Endothelial cell of umbilical vein (primary cell): ENCODE results near the gene ESRRB. TPM values are rescaled to one million over a fixed set of nuclear protein-coding genes. Genes with fewer than 3 reads are reported as not detected.

ENCODE experiments used
- BruUV-seq: library from RNA; stranded (reverse); fragments of 400-500 nt; replicated peaks from 2 replicates; lab custom pipeline; 2021; lab: Mats Ljungman, UMichigan
- CTCF ChIA-PET: fragments of 300-600, 350-600 bp; sonication (Branson Sonifier 250); formaldehyde crosslinking; loops from one replicate; lab custom pipeline; 2021; ENCODE audit warnings: antibody characterized with exemption, inconsistent platforms; lab: Charles Lee
- POLR2A ChIA-PET: fragments of 300-600, 350-600 bp; sonication (Branson Sonifier 250); formaldehyde crosslinking; loops from one replicate; lab custom pipeline; 2021; ENCODE audit warnings: antibody characterized with exemption, inconsistent platforms; lab: Charles Lee
- DNase-seq: peaks from one replicate; pipeline ENCODE4 v3.0.0-alpha.2; 2011; ENCODE audit warnings: low read depth, low spot score
- FAIRE-seq: peaks from 2 replicates; lab custom pipeline; 2011; peaks lifted over from hg19 to GRCh38; lab: Jason Lieb, UNC
- H2AFZ ChIP-seq: 2 replicates; pipeline ENCODE4 v1.6.0; 2012; ENCODE audit warnings: low read depth, low read length, control low read depth, inconsistent platforms
- H3K27ac ChIP-seq: 2 replicates; pipeline ENCODE4 v1.5.1; 2011; ENCODE audit warnings: low read depth, mild to moderate bottlenecking, control low read depth, low read length, moderate library complexity; ENCODE audit not compliant: insufficient read depth
- H3K27me3 ChIP-seq, 2 experiments: 2 replicates each; pipeline versions ENCODE4 v1.6.0 to v1.6.1; 2011; ENCODE audit warnings: low read length in 2 of 2, mixed read lengths in 1 of 2; ENCODE audit not compliant: control insufficient read depth in 2 of 2, insufficient read depth in 2 of 2
- H3K36me3 ChIP-seq, 2 experiments: 2 replicates in 1 of 2; 3 replicates in 1 of 2; pipeline ENCODE4 v1.5.1; 2011; ENCODE audit warnings: low read length in 2 of 2, mild to moderate bottlenecking in 1 of 2, moderate library complexity in 1 of 2; ENCODE audit not compliant: control insufficient read depth in 2 of 2, insufficient read depth in 2 of 2; ENCODE audit errors: extremely low read depth in 1 of 2
- H3K4me1 ChIP-seq: 3 replicates; pipeline ENCODE4 v1.5.1; 2011; ENCODE audit warnings: mild to moderate bottlenecking, low read length; ENCODE audit not compliant: control insufficient read depth, insufficient read depth; ENCODE audit errors: extremely low read depth
- H3K4me2 ChIP-seq: 2 replicates; pipeline ENCODE4 v1.6.1; 2011; ENCODE audit warnings: low read length, control low read depth, mixed read lengths; ENCODE audit not compliant: insufficient read depth
- H3K4me3 ChIP-seq, 3 experiments: fragments of 200-600 bp in 1 of 3; sonication (generic), shearing (Covaris generic) in 1 of 3; replicated peaks in 1 of 3; 2 replicates each; pipeline ENCODE4 v1.5.1; 2011 to 2016; ENCODE audit warnings: control low read depth in 3 of 3, low read length in 3 of 3, mild to moderate bottlenecking in 2 of 3, inconsistent platforms in 1 of 3, low read depth in 1 of 3, moderate library complexity in 1 of 3; ENCODE audit not compliant: insufficient read depth in 1 of 3
- H3K79me2 ChIP-seq: 2 replicates; pipeline ENCODE4 v1.6.0; 2012; ENCODE audit warnings: low read length, inconsistent platforms; ENCODE audit not compliant: control insufficient read depth, insufficient read depth
- H3K9ac ChIP-seq: replicated peaks from 2 replicates; pipeline ENCODE3; 2011; ENCODE audit warnings: low read length, control low read depth; ENCODE audit not compliant: insufficient read depth; ENCODE audit errors: extremely low read depth
- H3K9me1 ChIP-seq: replicated peaks from 3 replicates; pipeline ENCODE4 v1.6.0; 2011; ENCODE audit warnings: mild to moderate bottlenecking, low read length; ENCODE audit not compliant: control insufficient read depth, insufficient read depth; ENCODE audit errors: extremely low read depth
- H3K9me3 ChIP-seq: replicated peaks from 2 replicates; pipeline ENCODE4 v1.5.1; 2012; ENCODE audit warnings: low read length, inconsistent platforms; ENCODE audit not compliant: control insufficient read depth, insufficient read depth
- H4K20me1 ChIP-seq: replicated peaks from 2 replicates; pipeline ENCODE3; 2011; ENCODE audit warnings: mild to moderate bottlenecking, low read length; ENCODE audit not compliant: control insufficient read depth, insufficient read depth; ENCODE audit errors: extremely low read depth
- EZH2 ChIP-seq: IDR thresholded peaks from 2 replicates; pipeline ENCODE4 v1.6.1; 2012; ENCODE audit warnings: borderline replicate concordance, low read depth, mild to moderate bottlenecking, moderate library complexity, low read length, inconsistent platforms; ENCODE audit not compliant: severe bottlenecking
- FOS ChIP-seq: IDR thresholded peaks from 2 replicates; pipeline ENCODE4 v1.6.1; 2011; ENCODE audit warnings: mild to moderate bottlenecking, low read length, moderate library complexity, borderline replicate concordance; ENCODE audit not compliant: insufficient read depth
- GATA2 ChIP-seq: IDR thresholded peaks from 2 replicates; pipeline ENCODE4 v1.7.0; 2011; ENCODE audit warnings: low read depth, mild to moderate bottlenecking, moderate library complexity, mixed read lengths, low read length; ENCODE audit not compliant: insufficient read length, insufficient read depth
- JUN ChIP-seq: IDR thresholded peaks from 2 replicates; pipeline ENCODE4 v1.6.1; 2011; ENCODE audit warnings: borderline replicate concordance, low read depth; ENCODE audit not compliant: insufficient read length, insufficient read depth
- MYC ChIP-seq: IDR thresholded peaks from one replicate; pipeline ENCODE4 v1.6.1; 2011; ENCODE audit warnings: mild to moderate bottlenecking, low read depth, low read length
- POLR2A ChIP-seq: IDR thresholded peaks from 2 replicates; pipeline ENCODE4 v1.6.1; 2012; ENCODE audit warnings: low read depth, mild to moderate bottlenecking, control low read depth, low read length
- POLR2AphosphoS5 ChIP-seq: IDR thresholded peaks from 2 replicates; pipeline ENCODE4 v1.6.1; 2012; ENCODE audit warnings: low read depth, mild to moderate bottlenecking, control low read depth, low read length, moderate library complexity; ENCODE audit not compliant: insufficient read depth
- dilution Hi-C: fragments of 300-500 bp; cut with MboI; formaldehyde crosslinking; loops from one replicate; pipeline ENCODE4 v1.15.0; 2019; ENCODE audit warnings: low sequenced_read_pairs; ENCODE audit not compliant: extremely low pct_ligation_motif_present
- intact Hi-C: fragments of 100-400 bp; cut with micrococcal nuclease; formaldehyde crosslinking; loops from one replicate; pipeline ENCODE4 v1.10.0; 2022
- polyA plus RNA-seq, 4 experiments: library from polyadenylated mRNA; depleted of rRNA in 3 of 4; stranded (reverse) in 3 of 4; unstranded in 1 of 4; fragments of >200 nt; gene quantifications; 2 replicates each; pipeline versions ENCODE4 v1.2.1 to v1.2.3, GENCODE V29; 2011 to 2012; ENCODE audit warnings: missing spikeins in 1 of 4
- total RNA-seq: library from RNA; stranded (reverse); gene quantifications from 2 replicates; pipeline ENCODE4 v1.2.3, GENCODE V29; 2021
- TF ChIP-seq, protein P1 (sequence below), 2 donors: IDR thresholded peaks; 1 replicate in 1 of 2; 2 replicates in 1 of 2; pipeline ENCODE4 v1.5.1; 2011; ENCODE audit warnings: low read length in 2 of 2, mild to moderate bottlenecking in 2 of 2, moderate library complexity in 2 of 2, control low read depth in 1 of 2, inconsistent platforms in 1 of 2, low read depth in 1 of 2; ENCODE audit not compliant: insufficient read depth in 1 of 2; ENCODE audit errors: extremely low read depth in 1 of 2
- TF ChIP-seq, protein P2 (sequence below): IDR thresholded peaks from 2 replicates; pipeline ENCODE4 v1.6.1; 2011; ENCODE audit not compliant: insufficient read depth, insufficient read length

The ESRRB gene
- total and polyA plus RNA-seq, 2 donors (not counting 3 experiments of a cell fraction or from before 2014, with no cell fraction given): not detected

DNA sequence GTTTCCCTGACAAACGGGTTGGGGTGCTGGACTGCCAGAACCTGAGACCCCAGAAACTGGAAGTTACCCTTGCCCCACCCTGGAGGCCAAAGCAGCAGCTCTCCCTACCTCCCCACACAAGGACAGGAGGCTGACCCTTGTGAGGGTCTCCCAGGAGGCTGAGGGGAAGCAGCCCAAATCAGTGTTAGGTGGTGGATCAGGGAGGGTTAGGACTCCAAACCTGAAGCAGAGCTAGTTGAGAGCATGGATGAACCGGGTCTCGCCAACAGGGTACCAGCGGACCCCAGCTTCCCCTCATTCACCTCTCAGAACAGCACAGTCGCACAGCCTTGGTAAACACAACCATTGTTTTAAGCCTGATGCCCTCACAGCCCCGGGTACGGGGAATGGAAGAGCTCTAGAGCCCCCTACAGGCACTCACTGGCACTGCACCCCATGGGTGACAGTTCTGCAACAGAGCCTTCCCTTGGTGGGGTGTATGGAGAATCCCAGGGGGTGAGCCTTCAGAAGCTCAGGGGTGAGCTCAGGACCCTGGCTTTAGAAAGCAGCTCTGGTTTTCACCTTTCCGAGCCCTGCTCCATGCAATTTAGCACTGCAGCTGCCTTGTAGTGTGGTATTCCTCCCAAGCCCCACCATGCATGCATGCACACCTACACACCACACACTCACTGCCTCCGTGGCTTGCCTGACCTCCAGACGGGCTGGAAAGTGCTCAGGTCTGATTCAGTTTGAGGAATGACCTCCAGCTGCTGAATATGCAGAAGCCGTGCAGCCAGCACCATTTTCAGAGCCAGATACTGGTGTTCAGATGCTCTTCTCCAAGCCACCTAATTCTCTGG is 11.2 kb downstream of the ESRRB start:
- H3K4me3 ChIP-seq: no peak overlapping the region
- no peaks in the 10 kb centered on the region for H3K9me3 ChIP-seq
- TF ChIP-seq, protein P1, sequence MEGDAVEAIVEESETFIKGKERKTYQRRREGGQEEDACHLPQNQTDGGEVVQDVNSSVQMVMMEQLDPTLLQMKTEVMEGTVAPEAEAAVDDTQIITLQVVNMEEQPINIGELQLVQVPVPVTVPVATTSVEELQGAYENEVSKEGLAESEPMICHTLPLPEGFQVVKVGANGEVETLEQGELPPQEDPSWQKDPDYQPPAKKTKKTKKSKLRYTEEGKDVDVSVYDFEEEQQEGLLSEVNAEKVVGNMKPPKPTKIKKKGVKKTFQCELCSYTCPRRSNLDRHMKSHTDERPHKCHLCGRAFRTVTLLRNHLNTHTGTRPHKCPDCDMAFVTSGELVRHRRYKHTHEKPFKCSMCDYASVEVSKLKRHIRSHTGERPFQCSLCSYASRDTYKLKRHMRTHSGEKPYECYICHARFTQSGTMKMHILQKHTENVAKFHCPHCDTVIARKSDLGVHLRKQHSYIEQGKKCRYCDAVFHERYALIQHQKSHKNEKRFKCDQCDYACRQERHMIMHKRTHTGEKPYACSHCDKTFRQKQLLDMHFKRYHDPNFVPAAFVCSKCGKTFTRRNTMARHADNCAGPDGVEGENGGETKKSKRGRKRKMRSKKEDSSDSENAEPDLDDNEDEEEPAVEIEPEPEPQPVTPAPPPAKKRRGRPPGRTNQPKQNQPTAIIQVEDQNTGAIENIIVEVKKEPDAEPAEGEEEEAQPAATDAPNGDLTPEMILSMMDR (IDR thresholded peaks at IDR 0.05; ENCODE audit: extremely low read depth in 1 of 2, insufficient read depth in 1 of 2, low read depth in 1 of 2, low read length in 2 of 2): peak; percentile 98
- TF ChIP-seq POLR2A: no peak
- no peak overlapping the region for H3K4me2 ChIP-seq
- no peak overlapping the region for H2AFZ ChIP-seq
- POLR2A ChIA-PET: no interaction called here
- FAIRE-seq (peak; percentile 81), DNase-seq (peak; percentile 63)
- CTCF ChIA-PET: interaction anchor here (0.5 to 3.9 kb wide), 34 partner anchors 9 to 809 kb away, joined by 3 to 115 read pairs (median 4); partner anchors contain the start of gene TGFB3
- no peaks in the 10 kb centered on the region for H3K9me1 ChIP-seq
- no peaks in the 10 kb centered on the region for H4K20me1 ChIP-seq
- no peak overlapping the region for H3K27ac ChIP-seq
- H3K4me1 ChIP-seq: no peaks in the 10 kb centered on the region
- peaks cover 21 to 39% of the 10 kb centered on the region in 2 experiments for H3K27me3 ChIP-seq
- BruUV-seq: no TSS peak
- no peaks in the 10 kb centered on the region for H3K36me3 ChIP-seq
- dilution Hi-C loops: no loop called here
- no peak overlapping the region for H3K9ac ChIP-seq
- intact Hi-C loops: loop anchor here (1.0 to 10.0 kb wide), 7 partner anchors 38 to 808 kb away; partner anchors contain the start of genes FLVCR2 and TGFB3
- H3K79me2 ChIP-seq: no peaks in the 10 kb centered on the region

DNA sequence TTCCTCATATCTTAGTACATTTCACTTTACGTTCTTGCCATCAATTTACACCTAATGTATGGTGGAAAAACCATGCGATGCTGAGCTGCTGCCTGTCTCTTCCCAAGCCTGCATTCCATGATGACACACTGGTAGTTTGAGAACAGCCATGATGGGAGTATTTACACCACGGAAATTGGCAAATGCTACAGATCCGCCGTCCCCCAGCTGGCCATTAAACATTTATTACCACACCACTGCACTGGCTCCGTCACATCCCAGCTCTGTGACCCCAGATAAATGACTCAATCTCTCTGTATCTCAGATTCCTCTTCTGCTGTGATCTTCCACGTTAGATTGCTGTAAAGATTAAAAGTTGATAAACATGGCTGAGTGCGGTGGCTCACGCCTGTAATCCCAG is 13.9 kb downstream of the ESRRB start:
- ChIA-PET POLR2A (no interaction called here), CTCF (interaction anchor here (3.1 to 3.9 kb wide), 2 partner anchors 12 to 340 kb away, joined by 10 to 115 read pairs; no protein-coding TSS in a partner anchor)
- Histone ChIP-seq H3K4me1 (no peaks in the 10 kb centered on the region), H3K9me3 (no peaks in the 10 kb centered on the region), H3K27ac (no peak overlapping the region), H4K20me1 (no peaks in the 10 kb centered on the region), H2AFZ (no peak overlapping the region), H3K4me3 (no peak overlapping the region), H3K27me3 (peaks cover 7 to 14% of the 10 kb centered on the region in 2 experiments), H3K9me1 (no peaks in the 10 kb centered on the region), H3K79me2 (no peaks in the 10 kb centered on the region), H3K4me2 (no peak overlapping the region), H3K36me3 (no peaks in the 10 kb centered on the region), H3K9ac (no peak overlapping the region)
- no peak for TF ChIP-seq EZH2
- no peak for TF ChIP-seq GATA2
- TF ChIP-seq, protein P2, sequence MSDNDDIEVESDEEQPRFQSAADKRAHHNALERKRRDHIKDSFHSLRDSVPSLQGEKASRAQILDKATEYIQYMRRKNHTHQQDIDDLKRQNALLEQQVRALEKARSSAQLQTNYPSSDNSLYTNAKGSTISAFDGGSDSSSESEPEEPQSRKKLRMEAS: no peak
- TF ChIP-seq, protein P1 (IDR thresholded peaks at IDR 0.05; ENCODE audit: extremely low read depth in 1 of 2, insufficient read depth in 1 of 2, low read depth in 1 of 2, low read length in 2 of 2): no peak
- no peak for TF ChIP-seq POLR2AphosphoS5
- no peak for TF ChIP-seq JUN
- TF ChIP-seq FOS: no peak
- no peak for TF ChIP-seq POLR2A
- no peak for TF ChIP-seq MYC
- dilution Hi-C loops: no loop called here
- DNase-seq (no peak), FAIRE-seq (no peak)
- no TSS peak for BruUV-seq
- intact Hi-C loops: loop anchor here (5.0 to 10.0 kb wide), 2 partner anchors 408 to 485 kb away; partner anchors contain the start of gene TGFB3
